ENCODE measurements around the gene BAHD1. TPM values are rescaled to one million over a fixed set of nuclear protein-coding genes. Genes with fewer than 3 reads are reported as not detected.

Gene BAHD1
- total and polyA plus RNA-seq, 2 experiments from 2014 or later, result 11.2 to 40.1 TPM

- no peaks in the 10 kb centered on the region for H3K9me3 Mint-ChIP-seq
- Histone ChIP-seq H4K20me1 (replicated peaks; ENCODE audit: insufficient read depth) (no peaks in the 10 kb centered on the region), H3K4me2 (no peak overlapping the region), H3K9me2 (ENCODE audit: insufficient read depth) (no peaks in the 10 kb centered on the region), H3K4me1 (ENCODE audit: insufficient read depth) (peaks cover 25% of the 10 kb centered on the region), H3F3A (replicated peaks; ENCODE audit: low read depth) (peaks cover 16% of the 10 kb centered on the region; the same call in 1 of the 2 replicates), H3K27ac (ENCODE audit: low read depth) (no peak overlapping the region), H2AFZ (no peak overlapping the region), H3K79me2 (replicated peaks; ENCODE audit: insufficient read depth) (no peaks in the 10 kb centered on the region), H3K36me3 (ENCODE audit: insufficient read depth) (no peaks in the 10 kb centered on the region), H3K27me3 (ENCODE audit: insufficient read depth) (0 out of 2 replicates have a peak, but pooled peaks cover 5% of the 10 kb centered on the region), H3K4me3 (no peak overlapping the region)
- TF ChIP-seq ZNF331 (CRISPR knock-in tag; IDR thresholded peaks at IDR 0.05; ENCODE audit: low read depth) (no peak), STAT1 (IDR thresholded peaks at IDR 0.05; ENCODE audit: unreplicated experiment) (no peak), ETS1 (IDR thresholded peaks at IDR 0.05) (no peak), JUNB (IDR thresholded peaks at IDR 0.05; ENCODE audit: unreplicated experiment) (no peak), EZH2 (IDR thresholded peaks at IDR 0.05; ENCODE audit: low read depth, unreplicated experiment) (no peak), ZNF462 (CRISPR knock-in tag; IDR thresholded peaks at IDR 0.05) (no peak), POLR2AphosphoS5 (IDR thresholded peaks at IDR 0.05; ENCODE audit: low read depth) (no peak), ZNF114 (CRISPR knock-in tag; IDR thresholded peaks at IDR 0.05) (no peak), CREB1 (CRISPR knock-in tag; IDR thresholded peaks at IDR 0.05; ENCODE audit: low read depth) (no peak), EZH2phosphoT487 (IDR thresholded peaks at IDR 0.05; ENCODE audit: unreplicated experiment) (no peak), NANOG (IDR thresholded peaks at IDR 0.05; ENCODE audit: borderline replicate concordance) (no peak)
- no peak overlapping the region for H3K27ac Mint-ChIP-seq
- no peaks in the 10 kb centered on the region for H3K36me3 Mint-ChIP-seq (ENCODE audit: low read depth)
- ATAC-seq (no peak), DNase-seq (ENCODE audit: low spot score) (no peak)
- no peak overlapping the region for H3K4me3 Mint-ChIP-seq
- H3K4me1 Mint-ChIP-seq, result peaks cover 28% of the 10 kb centered on the region
- peaks cover 27% of the 10 kb centered on the region for H3K27me3 Mint-ChIP-seq (ENCODE audit: insufficient read depth, low read depth, poor library complexity)
Measured at GRCh38 chr15:40425681-40426080, 15.1 kb upstream of the BAHD1 start.

All from GM23338 (cell line).